Stimulated activated memory B cell treated with anti-CD40 and anti-IgM and Interleukin-4, amounts not matched to agents 10 μg/mL and 1 μg/mL and 100 μg/mL, for 72 hours (primary cell): ENCODE data around the gene PRIM2.
"Not testable (repeated sequence)": the region's sequence is repeated elsewhere in the genome, so short reads cannot be mapped to it uniquely, and the experiment has no call there.

ENCODE experiments used
- ATAC-seq: fragments of 150-1000 bp; cut with Tn5 transposase; 2 replicates; pipeline ENCODE4 v1.10.0; 2021
- H3K27ac Mint-ChIP-seq: one replicate; pipeline ENCODE4 v1.8.0; 2022; ENCODE audit warnings: mild to moderate bottlenecking, mixed read lengths
- H3K27me3 Mint-ChIP-seq: one replicate; pipeline ENCODE4 v1.8.0; 2022; ENCODE audit warnings: mixed read lengths
- H3K36me3 Mint-ChIP-seq: one replicate; pipeline ENCODE4 v1.8.0; 2022; ENCODE audit warnings: mixed read lengths
- H3K4me1 Mint-ChIP-seq: one replicate; pipeline ENCODE4 v1.8.0; 2022; ENCODE audit warnings: mixed read lengths
- H3K4me3 Mint-ChIP-seq: one replicate; pipeline ENCODE4 v1.8.0; 2022; ENCODE audit warnings: mild to moderate bottlenecking, moderate library complexity, mixed read lengths
- H3K9me3 Mint-ChIP-seq: one replicate; pipeline ENCODE4 v1.8.0; 2022; ENCODE audit warnings: mixed read lengths

PRIM2 gene

DNA sequence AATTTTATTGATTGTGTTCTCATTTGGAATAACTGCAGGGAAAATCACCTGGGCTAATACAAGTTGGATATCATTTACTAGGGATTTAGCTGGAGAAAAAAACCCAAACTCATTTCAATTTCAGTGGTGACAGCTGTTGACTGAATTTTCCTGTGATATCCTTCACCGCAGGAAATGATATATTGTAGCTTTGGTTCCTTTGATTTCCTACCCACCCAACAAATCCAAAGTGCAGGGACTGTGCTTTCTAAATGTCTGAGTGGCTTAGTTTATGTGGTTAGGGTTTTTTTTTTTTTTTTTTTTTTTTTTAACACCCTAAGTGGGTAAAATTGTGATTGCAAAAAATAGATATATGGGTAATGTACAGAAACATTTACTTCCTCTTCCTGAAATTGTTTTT lies 203.7 kb downstream of the PRIM2 start:
- not testable (repeated sequence) for H3K27ac Mint-ChIP-seq, H3K27me3 Mint-ChIP-seq, H3K4me1 Mint-ChIP-seq, ATAC-seq, H3K9me3 Mint-ChIP-seq, H3K4me3 Mint-ChIP-seq
- peaks cover 11% of the 10 kb centered on the region for H3K36me3 Mint-ChIP-seq

DNA sequence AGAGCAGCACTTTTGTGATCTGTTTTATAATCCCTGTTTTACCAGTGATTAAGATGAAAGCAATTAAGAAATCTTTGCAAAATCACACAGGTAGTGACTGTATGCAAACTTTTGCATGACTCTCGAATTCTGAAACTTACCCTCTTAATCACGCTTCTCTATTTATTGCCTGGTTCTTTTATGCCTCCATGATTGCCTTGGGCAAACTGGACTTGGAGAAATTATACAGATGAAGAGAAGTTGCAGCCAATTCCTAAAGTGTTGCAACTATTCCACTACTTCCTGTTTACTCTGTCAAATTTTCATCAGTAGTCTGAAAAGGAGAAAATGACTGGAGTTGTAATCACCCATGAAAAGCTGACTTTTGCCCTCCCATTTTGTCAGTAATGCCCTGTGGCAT lies 205.8 kb downstream of the PRIM2 start:
- H3K27me3 Mint-ChIP-seq, H3K27ac Mint-ChIP-seq, H3K9me3 Mint-ChIP-seq, ATAC-seq, H3K4me3 Mint-ChIP-seq, H3K4me1 Mint-ChIP-seq: not testable (repeated sequence)
- peaks cover 11% of the 10 kb centered on the region for H3K36me3 Mint-ChIP-seq

DNA sequence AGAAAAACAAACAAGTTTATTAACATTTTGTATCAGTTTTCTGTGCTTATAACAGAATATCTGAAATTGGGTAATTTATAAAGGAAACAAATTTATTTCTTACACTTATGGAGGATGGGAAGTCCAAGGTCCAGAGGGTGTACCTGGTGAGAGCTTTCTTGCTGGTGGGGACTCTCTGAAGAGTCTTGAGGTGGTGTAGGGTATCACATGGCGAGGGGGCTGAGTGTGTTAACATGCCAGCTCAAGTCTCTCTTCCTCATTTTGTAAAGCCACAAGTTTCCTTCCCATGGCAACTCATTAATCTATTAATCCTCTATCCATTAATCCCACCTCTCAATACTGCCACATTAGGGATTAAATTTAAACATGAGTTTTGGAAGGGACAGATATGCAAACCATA lies 212.3 kb downstream of the PRIM2 start:
- H3K36me3 Mint-ChIP-seq = peaks cover 12% of the 10 kb centered on the region
- H3K27me3 Mint-ChIP-seq, H3K4me1 Mint-ChIP-seq, H3K9me3 Mint-ChIP-seq, H3K27ac Mint-ChIP-seq, H3K4me3 Mint-ChIP-seq, ATAC-seq: not testable (repeated sequence)

DNA sequence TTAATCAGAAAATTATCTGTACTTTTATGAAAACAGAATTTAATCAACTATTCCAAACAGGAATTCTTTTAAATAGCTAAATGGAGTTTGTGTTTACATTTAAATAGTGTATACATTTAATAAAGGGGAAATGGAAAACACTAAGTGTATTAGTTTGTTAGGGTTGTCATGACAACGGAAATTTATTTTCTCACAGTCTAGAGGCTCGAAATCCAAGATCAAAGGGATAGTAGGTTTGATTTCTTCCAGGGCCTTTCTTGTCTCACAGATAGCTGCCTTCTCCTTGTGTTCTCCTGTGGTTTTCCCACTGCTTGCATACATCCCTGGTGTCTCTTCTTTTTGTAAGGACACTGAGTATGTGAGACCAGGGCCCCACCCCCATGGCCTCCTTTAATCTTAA lies 215.2 kb downstream of the PRIM2 start:
- H3K9me3 Mint-ChIP-seq, H3K4me1 Mint-ChIP-seq, ATAC-seq, H3K27me3 Mint-ChIP-seq, H3K27ac Mint-ChIP-seq, H3K4me3 Mint-ChIP-seq, H3K36me3 Mint-ChIP-seq: not testable (repeated sequence)

DNA sequence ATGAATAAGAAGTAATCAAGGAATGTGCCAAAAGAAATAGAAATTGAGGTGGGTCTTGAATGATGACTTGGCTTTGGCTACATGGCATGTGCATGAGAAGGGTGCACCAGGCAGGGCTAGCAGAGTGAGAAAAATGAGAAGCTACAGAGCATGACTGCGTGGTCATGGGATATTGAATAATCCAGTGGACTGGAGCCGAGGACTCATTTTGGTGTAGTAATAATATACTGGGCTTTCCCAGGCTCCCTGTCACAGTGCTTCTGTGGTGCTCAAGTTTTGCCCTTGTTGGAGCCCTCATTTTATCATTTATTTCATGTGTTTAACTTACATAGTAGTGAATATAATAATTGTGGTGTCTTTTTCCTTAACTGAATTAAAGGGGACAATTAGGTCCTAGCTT lies 217.7 kb downstream of the PRIM2 start:
- not testable (repeated sequence) for H3K4me1 Mint-ChIP-seq, H3K4me3 Mint-ChIP-seq, H3K9me3 Mint-ChIP-seq, H3K27me3 Mint-ChIP-seq, H3K27ac Mint-ChIP-seq, ATAC-seq
- peaks cover 11% of the 10 kb centered on the region for H3K36me3 Mint-ChIP-seq

DNA sequence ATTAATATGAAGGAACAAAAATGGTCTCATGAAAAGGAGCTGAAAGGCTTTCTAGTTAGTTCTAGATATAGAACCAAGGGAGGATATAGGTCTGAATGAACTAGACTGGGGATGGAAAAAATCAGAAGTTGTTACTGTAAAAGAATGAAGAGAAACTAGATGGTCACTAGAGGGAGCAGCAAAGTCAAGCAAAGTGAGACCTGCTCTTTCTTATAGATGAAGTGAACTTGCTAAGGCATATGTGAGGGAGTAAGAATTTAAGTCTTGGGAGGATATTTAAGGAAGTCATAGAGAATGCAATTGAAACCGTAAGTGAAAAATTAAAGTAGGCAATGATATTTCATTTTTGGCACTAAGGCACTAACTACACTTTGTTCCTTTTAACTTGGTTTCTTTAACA lies 218.6 kb downstream of the PRIM2 start:
- not testable (repeated sequence) for H3K9me3 Mint-ChIP-seq, H3K4me3 Mint-ChIP-seq, H3K4me1 Mint-ChIP-seq, H3K27me3 Mint-ChIP-seq, H3K27ac Mint-ChIP-seq, ATAC-seq
- peaks cover 13% of the 10 kb centered on the region for H3K36me3 Mint-ChIP-seq

DNA sequence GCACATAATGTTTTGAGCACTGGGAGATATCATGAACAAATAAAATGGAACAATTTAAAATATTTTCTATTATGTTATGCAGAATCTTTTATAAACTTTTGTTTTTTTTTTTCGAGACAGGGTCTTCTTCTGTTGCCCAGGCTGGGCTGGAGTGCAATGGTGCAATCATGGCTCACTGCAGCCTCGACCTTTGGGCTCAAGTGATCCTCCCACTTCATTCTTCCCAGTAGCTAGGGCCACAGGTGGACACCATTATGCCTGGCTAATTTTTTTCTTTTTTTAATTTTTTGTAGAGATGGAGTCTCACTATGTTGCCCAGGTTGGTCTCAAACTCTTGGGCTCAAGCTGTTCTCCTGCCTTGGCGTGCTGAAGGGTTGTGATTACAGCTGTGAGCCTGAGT lies 220.5 kb downstream of the PRIM2 start:
- H3K4me1 Mint-ChIP-seq, H3K27me3 Mint-ChIP-seq, H3K9me3 Mint-ChIP-seq, ATAC-seq, H3K4me3 Mint-ChIP-seq, H3K27ac Mint-ChIP-seq: not testable (repeated sequence)
- peaks cover 13% of the 10 kb centered on the region for H3K36me3 Mint-ChIP-seq

DNA sequence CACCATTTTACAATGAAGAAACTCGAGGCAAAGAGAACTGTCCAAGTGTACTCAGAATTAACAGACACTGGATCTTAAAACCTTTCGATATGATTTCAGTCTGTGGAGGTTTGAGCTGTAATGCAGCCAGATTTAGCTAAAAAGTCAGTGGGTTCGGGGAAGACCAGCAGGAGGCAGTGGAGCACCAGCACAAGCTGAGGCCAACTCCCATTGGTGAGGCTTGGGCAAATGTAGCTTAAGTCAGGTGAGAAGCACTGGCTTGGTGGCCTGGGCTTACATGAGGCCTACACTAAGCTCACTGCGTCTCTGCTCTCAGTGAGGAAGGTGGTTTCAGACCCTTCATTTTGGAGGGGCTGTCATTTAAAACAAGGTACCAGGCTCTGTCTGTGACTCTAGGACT lies 234.5 kb downstream of the PRIM2 start:
- H3K4me1 Mint-ChIP-seq, H3K9me3 Mint-ChIP-seq, H3K36me3 Mint-ChIP-seq, H3K27ac Mint-ChIP-seq, H3K4me3 Mint-ChIP-seq, ATAC-seq, H3K27me3 Mint-ChIP-seq: not testable (repeated sequence)

DNA sequence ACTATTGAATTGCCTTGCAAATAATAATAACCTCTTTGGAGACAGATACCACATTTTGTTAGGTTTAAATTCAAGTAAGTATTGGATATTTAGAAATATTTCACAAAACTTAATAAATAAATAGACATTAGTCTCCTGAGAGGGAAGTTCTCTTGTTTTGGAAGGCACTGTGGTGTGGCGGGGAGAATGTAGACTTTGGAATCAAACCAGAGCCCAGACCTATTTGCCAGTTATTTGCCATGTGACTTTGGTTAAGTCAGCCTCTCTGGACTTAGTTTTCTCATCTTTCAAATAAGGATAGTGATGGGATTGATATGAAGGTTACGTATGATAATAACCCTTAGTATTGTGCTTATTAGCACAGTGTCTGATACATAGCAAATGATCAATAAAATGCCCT lies 240.4 kb downstream of the PRIM2 start:
- not testable (repeated sequence) for H3K4me3 Mint-ChIP-seq, H3K36me3 Mint-ChIP-seq, H3K4me1 Mint-ChIP-seq, H3K27me3 Mint-ChIP-seq, H3K9me3 Mint-ChIP-seq, ATAC-seq, H3K27ac Mint-ChIP-seq

DNA sequence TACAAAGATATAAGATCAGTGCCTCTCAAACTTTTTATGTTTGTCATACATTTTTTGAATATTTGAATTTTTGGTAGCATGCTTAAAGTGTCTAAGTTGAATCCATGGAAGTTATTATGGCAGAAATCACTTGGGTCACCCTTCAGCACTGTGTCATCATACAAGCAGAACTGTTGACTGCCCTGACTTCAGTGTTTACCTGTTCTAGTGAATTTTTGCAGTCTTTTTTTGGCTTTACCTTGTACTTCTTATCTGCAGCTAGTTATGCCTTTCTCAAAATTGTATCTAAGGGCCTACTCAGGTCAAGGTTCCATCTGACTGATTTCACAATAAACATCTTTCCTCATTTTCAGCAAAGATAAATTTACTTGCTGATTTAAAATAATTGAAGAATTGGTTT lies 241.7 kb downstream of the PRIM2 start:
- not testable (repeated sequence) for H3K36me3 Mint-ChIP-seq, H3K27me3 Mint-ChIP-seq, H3K9me3 Mint-ChIP-seq, H3K27ac Mint-ChIP-seq, H3K4me3 Mint-ChIP-seq, ATAC-seq, H3K4me1 Mint-ChIP-seq

DNA sequence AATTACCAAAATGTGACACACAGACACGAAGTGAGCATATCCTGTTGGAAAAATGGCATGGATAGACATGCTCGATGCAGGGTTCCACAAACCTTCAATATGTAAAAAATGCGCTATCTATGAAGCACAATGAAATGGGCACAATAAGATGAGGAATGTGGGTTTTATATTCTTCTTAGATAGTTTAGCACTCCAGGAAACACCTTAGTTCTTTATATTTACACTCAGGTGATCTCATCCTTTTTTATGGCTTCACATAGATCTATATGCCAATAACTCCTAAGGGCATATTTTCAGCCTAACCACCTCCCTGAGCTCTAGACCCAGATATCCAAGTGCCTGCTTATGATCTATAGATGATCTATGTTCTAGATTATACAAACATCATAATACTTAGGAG lies 244.8 kb downstream of the PRIM2 start:
- not testable (repeated sequence) for H3K9me3 Mint-ChIP-seq, H3K4me3 Mint-ChIP-seq, ATAC-seq, H3K36me3 Mint-ChIP-seq, H3K27ac Mint-ChIP-seq, H3K4me1 Mint-ChIP-seq, H3K27me3 Mint-ChIP-seq

DNA sequence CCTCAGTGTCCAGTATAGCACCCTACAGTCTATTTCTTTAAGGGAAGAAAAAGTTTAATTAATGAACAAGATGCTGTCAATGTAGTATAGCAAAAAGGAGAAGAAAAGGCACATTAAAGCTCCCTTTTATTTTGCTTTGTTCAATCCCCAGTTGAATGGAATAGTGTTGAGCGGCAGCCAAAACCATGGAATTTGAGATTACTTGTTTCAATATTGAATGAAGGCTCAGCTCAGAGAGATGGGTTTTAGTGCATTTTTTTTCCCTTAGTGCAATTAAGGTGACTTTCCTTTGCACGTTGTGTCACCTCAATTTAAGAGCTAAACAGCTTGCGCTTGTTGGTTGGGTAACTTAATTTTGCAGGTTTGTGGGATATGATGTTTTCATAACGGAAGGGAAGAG lies 254.7 kb downstream of the PRIM2 start:
- not testable (repeated sequence) for H3K9me3 Mint-ChIP-seq, H3K36me3 Mint-ChIP-seq, H3K27ac Mint-ChIP-seq, H3K4me1 Mint-ChIP-seq, H3K4me3 Mint-ChIP-seq, H3K27me3 Mint-ChIP-seq, ATAC-seq

DNA sequence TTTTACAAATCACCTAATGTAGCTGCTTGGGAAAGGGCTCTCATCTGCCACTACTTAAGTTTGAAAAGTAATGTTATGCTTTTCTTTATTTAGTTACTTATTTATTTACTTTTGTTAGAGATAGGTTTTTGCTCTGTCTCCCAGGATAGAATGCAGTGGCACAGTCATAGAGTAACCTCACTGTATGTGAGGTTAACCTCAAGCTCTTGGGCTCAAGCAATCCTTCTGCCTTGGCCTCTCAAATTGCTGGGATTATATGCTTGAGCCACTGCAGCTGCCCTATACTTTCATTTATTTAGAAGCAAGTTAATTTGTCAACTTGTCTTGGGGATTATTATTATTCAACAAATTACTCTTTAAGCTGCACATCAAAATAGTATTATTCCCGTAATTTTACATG lies 255.4 kb downstream of the PRIM2 start:
- H3K4me3 Mint-ChIP-seq = not testable (repeated sequence)

DNA sequence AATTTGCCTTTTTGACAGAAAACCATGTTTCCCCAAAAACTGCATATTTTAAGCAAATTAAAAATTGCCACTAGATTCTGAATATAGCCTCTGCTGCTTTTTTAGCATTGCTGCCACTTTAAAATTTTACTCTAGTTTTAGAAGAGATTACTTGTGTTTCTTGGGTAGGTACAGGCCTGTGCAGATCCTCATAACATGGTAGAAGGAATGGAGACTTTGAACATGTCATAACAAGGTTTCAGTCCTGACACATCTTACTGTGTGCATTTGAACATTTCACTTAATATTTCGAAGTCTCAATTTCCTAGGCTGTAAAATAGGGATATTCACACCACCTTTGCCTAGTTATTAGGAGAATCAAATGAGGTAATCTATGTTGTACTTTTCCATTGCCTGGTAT lies 259.6 kb downstream of the PRIM2 start:
- not testable (repeated sequence) for H3K9me3 Mint-ChIP-seq, H3K4me1 Mint-ChIP-seq, H3K36me3 Mint-ChIP-seq, ATAC-seq, H3K4me3 Mint-ChIP-seq, H3K27ac Mint-ChIP-seq, H3K27me3 Mint-ChIP-seq

More for the DNA sequence above, 255.4 kb downstream of the PRIM2 start:
- ATAC-seq, H3K27me3 Mint-ChIP-seq, H3K36me3 Mint-ChIP-seq, H3K27ac Mint-ChIP-seq, H3K9me3 Mint-ChIP-seq, H3K4me1 Mint-ChIP-seq: not testable (repeated sequence)

DNA sequence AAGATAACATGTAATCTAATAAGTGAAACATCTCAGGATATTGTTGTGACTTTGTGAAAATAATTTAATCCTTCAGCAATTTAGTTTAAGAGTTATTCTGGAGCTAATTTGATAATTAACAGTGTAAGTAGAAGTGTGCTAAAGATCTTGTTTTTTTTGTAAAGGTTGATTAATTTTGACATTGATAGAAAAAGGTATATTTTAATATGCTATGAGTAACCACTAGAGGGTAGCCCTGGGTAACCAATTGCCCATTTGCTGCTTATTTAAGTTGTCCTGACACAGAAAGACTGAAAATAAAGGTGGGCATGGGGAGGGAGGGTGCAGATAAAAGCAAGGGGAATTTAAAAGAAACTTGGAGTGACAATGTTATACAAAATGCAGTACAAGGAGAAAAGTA lies 262.1 kb downstream of the PRIM2 start:
- not testable (repeated sequence) for H3K27ac Mint-ChIP-seq, ATAC-seq, H3K4me3 Mint-ChIP-seq, H3K9me3 Mint-ChIP-seq, H3K4me1 Mint-ChIP-seq, H3K27me3 Mint-ChIP-seq, H3K36me3 Mint-ChIP-seq

DNA sequence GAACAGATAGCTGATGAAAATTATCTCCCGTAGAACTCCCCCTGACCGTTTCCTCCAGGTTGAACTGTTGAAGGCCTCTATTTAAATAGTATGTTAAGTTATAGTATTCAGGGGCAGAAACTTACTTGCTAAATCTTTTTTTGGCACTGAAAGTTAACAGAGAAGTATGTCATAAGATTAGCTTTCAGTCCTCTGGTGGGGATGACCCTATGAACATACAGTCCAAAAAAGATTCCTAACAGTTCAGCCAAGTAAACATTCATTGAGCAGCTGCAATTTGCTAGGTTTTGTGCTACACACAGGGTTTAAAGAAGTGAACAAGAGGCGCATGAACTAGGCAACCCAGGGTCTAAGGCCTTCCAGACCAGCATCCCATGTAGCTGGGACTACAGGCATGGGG lies 264.2 kb downstream of the PRIM2 start:
- not testable (repeated sequence) for ATAC-seq, H3K9me3 Mint-ChIP-seq, H3K27ac Mint-ChIP-seq, H3K4me3 Mint-ChIP-seq, H3K27me3 Mint-ChIP-seq, H3K4me1 Mint-ChIP-seq, H3K36me3 Mint-ChIP-seq

DNA sequence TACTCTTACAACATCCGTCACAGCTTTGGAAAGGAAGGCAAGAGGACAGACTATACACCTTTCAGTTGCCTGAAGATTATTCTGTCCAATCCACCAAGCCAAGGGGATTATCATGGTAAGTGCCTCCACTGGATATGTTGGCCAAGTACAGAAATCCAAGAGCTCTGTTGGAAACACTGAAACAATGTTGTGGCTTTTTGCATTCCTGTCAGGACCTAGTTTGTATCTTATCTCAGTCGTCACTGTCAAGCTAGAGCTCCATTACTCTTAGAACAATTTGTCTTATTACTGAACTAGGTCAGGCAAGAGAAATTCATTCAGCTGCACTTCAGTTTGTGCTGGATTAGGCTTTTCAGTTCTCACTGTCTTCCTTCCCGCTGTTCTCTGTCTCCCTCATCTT lies 283.7 kb downstream of the PRIM2 start:
- not testable (repeated sequence) for H3K4me1 Mint-ChIP-seq, H3K9me3 Mint-ChIP-seq, ATAC-seq, H3K4me3 Mint-ChIP-seq, H3K27me3 Mint-ChIP-seq, H3K27ac Mint-ChIP-seq
- peaks cover 17% of the 10 kb centered on the region for H3K36me3 Mint-ChIP-seq
